PFSK-1 (cell line): Measurements from ENCODE around the gene GPR55.

ENCODE experiments used
- FOXP2 ChIP-seq: optimal IDR thresholded peaks from 2 replicates; pipeline ENCODE3; 2011; ENCODE audit warnings: borderline replicate concordance, control low read depth, inconsistent platforms; ENCODE audit not compliant: insufficient read depth; ENCODE audit errors: extremely low read length, extremely low read depth
- POLR2AphosphoS5 ChIP-seq: IDR thresholded peaks from 2 replicates; pipeline ENCODE4 v1.6.1; 2012; ENCODE audit warnings: low read depth, mild to moderate bottlenecking, control low read depth, low read length, moderate library complexity
- SIN3A ChIP-seq: IDR thresholded peaks from 2 replicates; pipeline ENCODE4 v1.6.1; 2012; ENCODE audit warnings: mild to moderate bottlenecking, low read length, moderate library complexity, borderline replicate concordance; ENCODE audit not compliant: insufficient read depth
- TAF1 ChIP-seq: IDR thresholded peaks from 2 replicates; pipeline ENCODE4 v1.6.1; 2012; ENCODE audit warnings: low read length, control low read depth, borderline replicate concordance; ENCODE audit not compliant: insufficient read depth
- TF ChIP-seq, protein P1 (sequence below), 2 experiments: IDR thresholded peaks; 2 replicates each; pipeline versions ENCODE4 v1.6.1 to v1.8.0; 2011 to 2012; ENCODE audit warnings: low read depth in 2 of 2, low read length in 2 of 2, control low read depth in 1 of 2, inconsistent platforms in 1 of 2, mild to moderate bottlenecking in 1 of 2, moderate library complexity in 1 of 2; ENCODE audit not compliant: insufficient read depth in 1 of 2

The GPR55 gene

GRCh38 chr2:230919240-230919639, 5.8 kb downstream of the GPR55 start:
- no peak for TF ChIP-seq SIN3A
- TF ChIP-seq, protein P1, sequence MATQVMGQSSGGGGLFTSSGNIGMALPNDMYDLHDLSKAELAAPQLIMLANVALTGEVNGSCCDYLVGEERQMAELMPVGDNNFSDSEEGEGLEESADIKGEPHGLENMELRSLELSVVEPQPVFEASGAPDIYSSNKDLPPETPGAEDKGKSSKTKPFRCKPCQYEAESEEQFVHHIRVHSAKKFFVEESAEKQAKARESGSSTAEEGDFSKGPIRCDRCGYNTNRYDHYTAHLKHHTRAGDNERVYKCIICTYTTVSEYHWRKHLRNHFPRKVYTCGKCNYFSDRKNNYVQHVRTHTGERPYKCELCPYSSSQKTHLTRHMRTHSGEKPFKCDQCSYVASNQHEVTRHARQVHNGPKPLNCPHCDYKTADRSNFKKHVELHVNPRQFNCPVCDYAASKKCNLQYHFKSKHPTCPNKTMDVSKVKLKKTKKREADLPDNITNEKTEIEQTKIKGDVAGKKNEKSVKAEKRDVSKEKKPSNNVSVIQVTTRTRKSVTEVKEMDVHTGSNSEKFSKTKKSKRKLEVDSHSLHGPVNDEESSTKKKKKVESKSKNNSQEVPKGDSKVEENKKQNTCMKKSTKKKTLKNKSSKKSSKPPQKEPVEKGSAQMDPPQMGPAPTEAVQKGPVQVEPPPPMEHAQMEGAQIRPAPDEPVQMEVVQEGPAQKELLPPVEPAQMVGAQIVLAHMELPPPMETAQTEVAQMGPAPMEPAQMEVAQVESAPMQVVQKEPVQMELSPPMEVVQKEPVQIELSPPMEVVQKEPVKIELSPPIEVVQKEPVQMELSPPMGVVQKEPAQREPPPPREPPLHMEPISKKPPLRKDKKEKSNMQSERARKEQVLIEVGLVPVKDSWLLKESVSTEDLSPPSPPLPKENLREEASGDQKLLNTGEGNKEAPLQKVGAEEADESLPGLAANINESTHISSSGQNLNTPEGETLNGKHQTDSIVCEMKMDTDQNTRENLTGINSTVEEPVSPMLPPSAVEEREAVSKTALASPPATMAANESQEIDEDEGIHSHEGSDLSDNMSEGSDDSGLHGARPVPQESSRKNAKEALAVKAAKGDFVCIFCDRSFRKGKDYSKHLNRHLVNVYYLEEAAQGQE (IDR thresholded peaks at IDR 0.05; ENCODE audit: insufficient read depth in 1 of 2, low read depth in 2 of 2, low read length in 2 of 2) = no peak
- TF ChIP-seq POLR2AphosphoS5 = no peak
- TF ChIP-seq FOXP2 = no peak
- no peak for TF ChIP-seq TAF1

DNA sequence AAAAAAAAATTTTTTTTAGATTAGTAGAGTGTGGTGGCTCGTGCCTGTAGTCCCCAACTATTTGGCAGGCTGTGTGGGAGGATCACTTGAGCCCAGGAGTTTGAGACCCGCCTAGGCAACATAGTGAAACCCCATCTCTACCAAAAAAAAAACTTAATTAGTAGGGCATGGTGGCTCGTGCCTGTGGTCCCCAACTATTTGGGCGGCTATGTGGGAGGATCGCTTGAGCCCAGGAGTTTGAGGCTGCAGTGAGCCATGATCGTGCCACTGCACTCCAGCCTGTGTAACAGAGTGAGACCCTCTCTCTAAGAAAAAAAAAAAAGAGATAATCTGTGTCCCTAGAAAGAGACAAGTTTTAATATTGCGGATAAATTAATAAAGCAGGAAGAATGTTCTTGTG, 8.8 kb downstream of the GPR55 start:
- TF ChIP-seq SIN3A (no peak), FOXP2 (no peak), TAF1 (no peak), POLR2AphosphoS5 (no peak)
- TF ChIP-seq, protein P1 (IDR thresholded peaks at IDR 0.05; ENCODE audit: insufficient read depth in 1 of 2, low read depth in 2 of 2, low read length in 2 of 2) = no peak

DNA sequence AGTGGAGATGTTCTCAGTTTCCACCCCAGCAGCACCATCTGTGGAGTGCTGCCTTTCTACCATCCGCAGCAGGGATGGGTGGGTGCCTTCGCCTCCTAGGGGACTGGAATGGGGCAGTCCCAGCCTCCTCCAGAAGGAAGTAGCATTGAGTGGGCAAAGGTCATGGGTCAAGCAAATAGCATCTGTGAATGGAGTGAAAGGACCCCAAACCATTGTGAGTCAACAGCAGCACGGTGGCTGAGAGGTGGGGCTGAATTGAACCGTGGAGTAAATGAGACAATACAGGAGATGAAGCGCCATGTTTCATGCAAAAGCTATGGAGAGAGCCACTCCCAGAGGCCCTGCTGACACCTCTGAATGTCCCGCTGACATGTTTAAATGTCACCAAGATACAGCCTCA, 9.7 kb downstream of the GPR55 start:
- TF ChIP-seq, protein P1 (IDR thresholded peaks at IDR 0.05; ENCODE audit: insufficient read depth in 1 of 2, low read depth in 2 of 2, low read length in 2 of 2) = no peak
- TF ChIP-seq FOXP2 = no peak

- TF ChIP-seq SIN3A (no peak), FOXP2 (no peak), TAF1 (no peak), POLR2AphosphoS5 (no peak)
- TF ChIP-seq, protein P1 (IDR thresholded peaks at IDR 0.05; ENCODE audit: insufficient read depth in 1 of 2, low read depth in 2 of 2, low read length in 2 of 2) = no peak
Observed at GRCh38 chr2:230914886-230915285, 10.2 kb downstream of the GPR55 start.
